ENCODE results near the gene CCBE1. TPM values are rescaled to one million over a fixed set of nuclear protein-coding genes. Genes with fewer than 3 reads are reported as not detected.
"Not testable (repeated sequence)": the region's sequence is repeated elsewhere in the genome, so short reads cannot be mapped to it uniquely, and the experiment has no call there.

CCBE1 gene
- total and polyA plus RNA-seq, 2 donors (not counting 1 experiment from before 2014, with no cell fraction given) = 122 TPM

- Histone ChIP-seq H3K27ac (ENCODE audit: insufficient read depth, low read length) (no peak overlapping the region), H3K4me1 (ENCODE audit: control insufficient read depth, extremely low read depth, insufficient read depth, low read length) (peaks cover 12% of the 10 kb centered on the region), H3K27me3 (ENCODE audit: control insufficient read depth, insufficient read depth, low read length) (no peaks in the 10 kb centered on the region), H3K9ac (ENCODE audit: insufficient read depth, low read length) (no peak overlapping the region), H3K79me2 (ENCODE audit: control insufficient read depth, insufficient read depth, low read length) (peaks cover 84% of the 10 kb centered on the region), H3K9me3 (ENCODE audit: control insufficient read depth, insufficient read depth, low read depth, low read length) (no peaks in the 10 kb centered on the region), H4K20me1 (ENCODE audit: control insufficient read depth, extremely low read depth, insufficient read depth, low read length) (no peaks in the 10 kb centered on the region), H2AFZ (ENCODE audit: low read length) (no peak overlapping the region), H3K36me3 (ENCODE audit: control insufficient read depth, insufficient read depth, low read length) (peaks cover 3% of the 10 kb centered on the region), H3K4me2 (ENCODE audit: extremely low read depth, insufficient read depth, low read length) (no peak overlapping the region), H3K4me3 (replicated peaks in 1 of 4; ENCODE audit: control extremely low read depth in 1 of 4, insufficient read depth in 1 of 4, low read depth in 3 of 4, low read length in 4 of 4) (no peak overlapping the region)
- no peak for TF ChIP-seq CTCF (conservative IDR thresholded peaks at IDR 0.05 in 1 of 2, IDR thresholded peaks at IDR 0.05 in 1 of 2; ENCODE audit: low read depth in 1 of 2, low read length in 2 of 2)
- no peak for TF ChIP-seq EZH2 (IDR thresholded peaks at IDR 0.05; ENCODE audit: low read length, missing control alignments)
- peak in 1 of 2 donors; percentile 16 for DNase-seq (ENCODE audit: low read depth in 2 of 2)
Measured at GRCh38 chr18:59649591-59649990, 47.6 kb downstream of the CCBE1 start.

GRCh38 chr18:59648469-59648868, 48.8 kb downstream of the CCBE1 start:
- not testable (repeated sequence) for H4K20me1 ChIP-seq (ENCODE audit: control insufficient read depth, extremely low read depth, insufficient read depth, low read length); H3K27ac ChIP-seq (ENCODE audit: insufficient read depth, low read length); H2AFZ ChIP-seq (ENCODE audit: low read length); H3K9ac ChIP-seq (ENCODE audit: insufficient read depth, low read length); H3K9me3 ChIP-seq (ENCODE audit: control insufficient read depth, insufficient read depth, low read depth, low read length); H3K27me3 ChIP-seq (ENCODE audit: control insufficient read depth, insufficient read depth, low read length); H3K4me2 ChIP-seq (ENCODE audit: extremely low read depth, insufficient read depth, low read length); DNase-seq (ENCODE audit: low read depth in 2 of 2); H3K36me3 ChIP-seq (ENCODE audit: control insufficient read depth, insufficient read depth, low read length); H3K4me3 ChIP-seq (replicated peaks in 1 of 4; ENCODE audit: control extremely low read depth in 1 of 4, insufficient read depth in 1 of 4, low read depth in 3 of 4, low read length in 4 of 4)
- H3K79me2 ChIP-seq (ENCODE audit: control insufficient read depth, insufficient read depth, low read length) = peaks cover 88% of the 10 kb centered on the region
- peaks cover 12% of the 10 kb centered on the region for H3K4me1 ChIP-seq (ENCODE audit: control insufficient read depth, extremely low read depth, insufficient read depth, low read length)

GRCh38 chr18:59646963-59647307, 50.3 kb downstream of the CCBE1 start:
- Histone ChIP-seq H3K27me3 (ENCODE audit: control insufficient read depth, insufficient read depth, low read length) (no peaks in the 10 kb centered on the region), H3K79me2 (ENCODE audit: control insufficient read depth, insufficient read depth, low read length) (peaks cover 87% of the 10 kb centered on the region), H3K4me3 (replicated peaks in 1 of 4; ENCODE audit: control extremely low read depth in 1 of 4, insufficient read depth in 1 of 4, low read depth in 3 of 4, low read length in 4 of 4) (no peak overlapping the region), H4K20me1 (ENCODE audit: control insufficient read depth, extremely low read depth, insufficient read depth, low read length) (no peaks in the 10 kb centered on the region), H3K36me3 (ENCODE audit: control insufficient read depth, insufficient read depth, low read length) (peaks cover 3% of the 10 kb centered on the region), H3K4me2 (ENCODE audit: extremely low read depth, insufficient read depth, low read length) (peak overlapping the region; percentile 52), H3K4me1 (ENCODE audit: control insufficient read depth, extremely low read depth, insufficient read depth, low read length) (peaks cover 9% of the 10 kb centered on the region), H2AFZ (ENCODE audit: low read length) (no peak overlapping the region), H3K9ac (ENCODE audit: insufficient read depth, low read length) (no peak overlapping the region), H3K27ac (ENCODE audit: insufficient read depth, low read length) (no peak overlapping the region), H3K9me3 (ENCODE audit: control insufficient read depth, insufficient read depth, low read depth, low read length) (no peaks in the 10 kb centered on the region)
- TF ChIP-seq EZH2 (IDR thresholded peaks at IDR 0.05; ENCODE audit: low read length, missing control alignments) = no peak
- no peak for TF ChIP-seq CTCF (conservative IDR thresholded peaks at IDR 0.05 in 1 of 2, IDR thresholded peaks at IDR 0.05 in 1 of 2; ENCODE audit: low read depth in 1 of 2, low read length in 2 of 2)
- DNase-seq (ENCODE audit: low read depth in 2 of 2) = peak in 1 of 2 donors; percentile 34
